MCF 10A (cell line): Measurements from ENCODE around the gene SLC15A3. TPM values are rescaled to one million over a fixed set of nuclear protein-coding genes. Genes with fewer than 3 reads are reported as not detected.

Experiments used
- BruUV-seq: library from RNA; stranded (reverse); fragments of 400-500 nt; replicated peaks from 2 replicates; lab custom pipeline; 2021; lab: Mats Ljungman, UMichigan
- CTCF ChIA-PET: fragments of 300-600 bp; sonication (Branson Sonifier 250); formaldehyde crosslinking; extraction: SDS; loops from one replicate; lab custom pipeline; 2021; ENCODE audit warnings: antibody characterized with exemption, inconsistent platforms; lab: Yijun Ruan, JAX
- POLR2A ChIA-PET: fragments of 300-600, 350-650 bp; sonication (Branson Sonifier 250); formaldehyde crosslinking; extraction: SDS; loops from one replicate; lab custom pipeline; 2020; ENCODE audit warnings: antibody characterized with exemption, inconsistent platforms; lab: Yijun Ruan, JAX
- DNase-seq: peaks from one replicate; pipeline ENCODE4 v3.0.0-alpha.2; 2018; ENCODE audit not compliant: unreplicated experiment
- H3K27ac Mint-ChIP-seq: one replicate; pipeline ENCODE4 v1.8.0; 2022; ENCODE audit warnings: mild to moderate bottlenecking, low read depth, mixed read lengths; ENCODE audit not compliant: unreplicated experiment
- H3K27me3 Mint-ChIP-seq: one replicate; pipeline ENCODE4 v1.8.0; 2022; ENCODE audit warnings: mixed read lengths; ENCODE audit not compliant: insufficient read depth, unreplicated experiment
- H3K36me3 Mint-ChIP-seq: one replicate; pipeline ENCODE4 v1.8.0; 2022; ENCODE audit warnings: mild to moderate bottlenecking, moderate library complexity, mixed read lengths; ENCODE audit not compliant: insufficient read depth, unreplicated experiment
- H3K4me1 Mint-ChIP-seq: one replicate; pipeline ENCODE4 v1.8.0; 2022; ENCODE audit warnings: mixed read lengths; ENCODE audit not compliant: insufficient read depth, unreplicated experiment
- H3K4me3 Mint-ChIP-seq: one replicate; pipeline ENCODE4 v1.8.0; 2022; ENCODE audit warnings: mild to moderate bottlenecking, moderate library complexity, mixed read lengths; ENCODE audit not compliant: unreplicated experiment
- H3K9me3 Mint-ChIP-seq: one replicate; pipeline ENCODE4 v1.8.0; 2022; ENCODE audit warnings: mixed read lengths; ENCODE audit not compliant: unreplicated experiment
- intact Hi-C: fragments of 100-400 bp; cut with micrococcal nuclease; formaldehyde crosslinking; loops from 2 replicates; pipeline ENCODE4 v1.14.1; 2022
- total RNA-seq: library from RNA; stranded (reverse); gene quantifications from 2 replicates; pipeline ENCODE4 v1.2.3, GENCODE V29; 2022
- TF ChIP-seq, protein P1 (sequence below): fragments of 200-600 bp; IDR thresholded peaks from one replicate; pipeline ENCODE4 v1.8.0; 2022; ENCODE audit warnings: antibody characterized with exemption, mild to moderate bottlenecking; ENCODE audit not compliant: unreplicated experiment

SLC15A3 gene
- total RNA-seq, 1 experiment from 2014 or later: not detected

DNA sequence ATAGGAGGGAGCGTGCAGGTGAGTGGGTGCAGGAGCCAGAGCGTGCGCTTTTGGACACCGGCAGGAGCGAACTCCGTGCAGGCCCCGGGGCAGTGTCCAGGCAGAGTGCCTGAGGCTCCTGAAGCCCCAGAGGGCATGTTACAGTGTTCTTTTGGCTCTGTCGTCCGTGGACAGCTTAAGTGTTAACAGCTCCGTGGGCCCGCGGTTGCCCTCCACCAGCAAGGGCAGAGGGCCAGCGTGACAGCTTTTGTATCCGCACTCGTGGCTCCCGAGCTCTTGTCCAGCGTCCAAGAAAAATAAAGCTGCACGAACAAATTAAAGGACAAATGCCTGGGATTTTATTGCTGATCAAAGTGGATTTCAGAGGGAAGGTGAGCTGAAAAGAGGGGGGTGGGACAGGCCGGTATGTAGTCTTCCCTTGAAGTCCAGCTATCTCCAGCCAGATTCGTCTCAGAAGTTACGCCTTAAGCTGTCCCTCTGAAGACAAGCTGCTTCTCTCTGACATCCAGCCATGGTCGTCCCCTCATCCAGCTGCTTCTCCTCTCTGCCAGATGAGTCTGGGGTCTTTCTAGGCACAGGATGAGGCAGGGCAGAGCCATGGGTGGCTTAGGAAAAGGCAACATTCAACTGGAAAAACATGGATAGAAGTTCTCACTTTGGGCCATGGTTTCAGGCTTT is 39.0 kb downstream of the SLC15A3 start:
- Mint-ChIP-seq H3K4me1 (peaks cover 23% of the 10 kb centered on the region), H3K4me3 (peak overlapping the region; percentile 97), H3K27ac (peak overlapping the region; percentile 95), H3K36me3 (no peaks in the 10 kb centered on the region), H3K27me3 (peaks cover 11% of the 10 kb centered on the region), H3K9me3 (no peaks in the 10 kb centered on the region)
- TF ChIP-seq, protein P1, sequence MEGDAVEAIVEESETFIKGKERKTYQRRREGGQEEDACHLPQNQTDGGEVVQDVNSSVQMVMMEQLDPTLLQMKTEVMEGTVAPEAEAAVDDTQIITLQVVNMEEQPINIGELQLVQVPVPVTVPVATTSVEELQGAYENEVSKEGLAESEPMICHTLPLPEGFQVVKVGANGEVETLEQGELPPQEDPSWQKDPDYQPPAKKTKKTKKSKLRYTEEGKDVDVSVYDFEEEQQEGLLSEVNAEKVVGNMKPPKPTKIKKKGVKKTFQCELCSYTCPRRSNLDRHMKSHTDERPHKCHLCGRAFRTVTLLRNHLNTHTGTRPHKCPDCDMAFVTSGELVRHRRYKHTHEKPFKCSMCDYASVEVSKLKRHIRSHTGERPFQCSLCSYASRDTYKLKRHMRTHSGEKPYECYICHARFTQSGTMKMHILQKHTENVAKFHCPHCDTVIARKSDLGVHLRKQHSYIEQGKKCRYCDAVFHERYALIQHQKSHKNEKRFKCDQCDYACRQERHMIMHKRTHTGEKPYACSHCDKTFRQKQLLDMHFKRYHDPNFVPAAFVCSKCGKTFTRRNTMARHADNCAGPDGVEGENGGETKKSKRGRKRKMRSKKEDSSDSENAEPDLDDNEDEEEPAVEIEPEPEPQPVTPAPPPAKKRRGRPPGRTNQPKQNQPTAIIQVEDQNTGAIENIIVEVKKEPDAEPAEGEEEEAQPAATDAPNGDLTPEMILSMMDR: no peak
- ChIA-PET CTCF (interaction anchor here (0.6 to 2.1 kb wide), 5 partner anchors 14 to 341 kb away, joined by 3 to 15 read pairs (median 5); no protein-coding TSS in a partner anchor), POLR2A (interaction anchor here (0.6 to 4.7 kb wide), 11 partner anchors 8 to 1364 kb away, joined by 3 to 69 read pairs (median 7); partner anchors contain the start of genes CCDC86, PRPF19, TMEM132A and VPS37C)
- BruUV-seq: no TSS peak
- intact Hi-C loops: loop anchor here (10.0 kb wide), 1 partner anchor 252 kb away; the partner anchor contains the start of gene VPS37C
- DNase-seq: no peak

DNA sequence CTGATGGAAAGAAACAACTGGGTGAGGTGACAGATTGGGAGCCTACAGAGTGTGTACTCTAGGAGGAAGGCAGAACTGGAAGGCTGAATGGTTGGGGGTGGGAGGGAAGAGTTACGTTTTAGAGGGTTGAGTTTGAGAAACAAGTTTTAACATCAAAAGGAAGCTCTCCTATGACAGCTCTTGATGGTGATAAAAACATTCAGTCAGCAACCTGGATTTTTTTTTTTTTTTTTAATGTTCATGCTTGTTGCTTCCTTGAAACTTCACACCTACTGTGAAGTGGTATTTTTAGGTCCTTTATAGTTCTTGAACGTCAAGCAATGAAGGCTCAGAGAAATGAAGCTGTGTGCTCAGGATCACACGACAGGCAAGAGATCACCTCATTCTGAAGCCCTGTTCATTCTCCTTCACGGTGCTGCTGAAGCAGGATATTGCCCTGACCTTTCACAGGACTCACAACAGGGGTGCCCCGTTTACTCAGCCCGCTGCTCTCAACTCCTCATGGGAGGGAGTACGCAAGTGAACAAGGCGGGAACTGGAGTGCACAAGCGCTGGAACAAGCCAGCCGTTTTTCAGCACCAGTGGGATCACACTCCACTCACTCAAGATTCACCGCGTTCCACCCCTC is 39.6 kb downstream of the SLC15A3 start:
- Mint-ChIP-seq H3K4me3 (no peak overlapping the region), H3K27ac (no peak overlapping the region), H3K4me1 (peaks cover 23% of the 10 kb centered on the region), H3K9me3 (no peaks in the 10 kb centered on the region), H3K27me3 (peaks cover 11% of the 10 kb centered on the region), H3K36me3 (no peaks in the 10 kb centered on the region)
- POLR2A ChIA-PET: interaction anchor here (0.6 to 1.6 kb wide), 3 partner anchors 152 to 741 kb away, joined by 3 to 7 read pairs (median 4); no protein-coding TSS in a partner anchor
- intact Hi-C loops: loop anchor here (10.0 kb wide), 1 partner anchor 252 kb away; the partner anchor contains the start of gene VPS37C
- TF ChIP-seq, protein P1: no peak
- no peak for DNase-seq
- BruUV-seq: no TSS peak
- CTCF ChIA-PET: interaction anchor here (0.6 to 2.1 kb wide), 3 partner anchors 13 to 136 kb away, joined by 4 to 15 read pairs (median 10); no protein-coding TSS in a partner anchor

DNA sequence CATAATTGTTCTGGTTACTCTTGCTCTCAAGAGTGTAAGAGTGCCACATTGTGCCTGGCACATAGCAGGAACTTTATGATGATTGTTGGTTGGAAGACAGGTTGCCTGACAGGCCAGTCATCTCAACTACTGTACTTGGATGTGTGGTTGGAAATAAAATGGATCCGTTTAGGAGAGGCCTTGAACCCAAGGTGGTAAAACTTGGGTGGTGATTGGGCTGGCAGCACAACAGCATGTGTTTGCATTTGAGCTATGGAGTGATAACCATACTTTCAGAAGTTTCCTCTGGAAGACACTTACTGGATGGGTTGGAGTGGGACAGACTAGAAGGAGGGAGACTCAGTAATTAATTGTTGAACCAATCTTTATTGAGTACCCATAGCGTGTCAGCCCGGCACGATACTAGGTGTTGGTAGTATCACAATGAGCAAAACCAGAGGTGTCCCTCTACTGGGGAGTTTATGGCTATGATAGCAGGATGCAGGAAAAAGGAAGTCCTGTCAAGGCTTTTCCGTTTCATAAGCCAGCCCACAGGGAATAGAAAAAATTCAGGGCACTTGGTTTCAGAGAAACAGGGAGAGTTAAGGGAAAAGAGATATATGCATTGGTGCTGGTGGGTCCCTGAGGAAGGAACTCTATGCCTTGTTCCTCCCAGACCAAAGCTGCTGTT is 41.1 kb downstream of the SLC15A3 start:
- intact Hi-C loops: loop anchor here (10.0 kb wide), 1 partner anchor 254 kb away; the partner anchor contains the start of gene VPS37C
- Mint-ChIP-seq H3K9me3 (no peaks in the 10 kb centered on the region), H3K4me1 (peaks cover 14% of the 10 kb centered on the region), H3K27me3 (peaks cover 11% of the 10 kb centered on the region), H3K27ac (no peak overlapping the region), H3K4me3 (no peak overlapping the region), H3K36me3 (no peaks in the 10 kb centered on the region)
- no TSS peak for BruUV-seq
- POLR2A ChIA-PET: no interaction called here
- TF ChIP-seq, protein P1: no peak
- CTCF ChIA-PET: no interaction called here
- no peak for DNase-seq
